ENCODE data around the gene AGRP. TPM values are rescaled to one million over a fixed set of nuclear protein-coding genes. Genes with fewer than 3 reads are reported as not detected.

Gene AGRP
- total and polyA plus RNA-seq, 2 donors from 2014 or later: 2.7 TPM; not detected in 1

DNA sequence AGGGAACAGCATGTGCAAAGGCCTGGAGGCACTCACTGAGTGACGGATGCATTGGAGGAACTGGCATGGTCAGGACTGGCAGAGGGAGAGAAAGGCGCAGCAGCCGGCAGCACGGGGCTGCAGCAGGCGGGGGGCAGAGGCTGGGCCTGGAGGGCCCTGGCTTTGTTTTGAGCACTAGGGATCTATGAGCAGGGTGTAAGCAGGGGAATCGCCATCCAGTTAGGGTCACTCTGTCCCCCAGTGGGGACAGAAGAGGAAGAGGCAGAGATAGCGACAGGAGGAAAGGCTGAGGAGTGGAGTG is 38.3 kb downstream of the AGRP start:
- no peak overlapping the region for H3K9ac ChIP-seq (ENCODE audit: low read length in 3 of 3)
- TF ChIP-seq, protein P1, sequence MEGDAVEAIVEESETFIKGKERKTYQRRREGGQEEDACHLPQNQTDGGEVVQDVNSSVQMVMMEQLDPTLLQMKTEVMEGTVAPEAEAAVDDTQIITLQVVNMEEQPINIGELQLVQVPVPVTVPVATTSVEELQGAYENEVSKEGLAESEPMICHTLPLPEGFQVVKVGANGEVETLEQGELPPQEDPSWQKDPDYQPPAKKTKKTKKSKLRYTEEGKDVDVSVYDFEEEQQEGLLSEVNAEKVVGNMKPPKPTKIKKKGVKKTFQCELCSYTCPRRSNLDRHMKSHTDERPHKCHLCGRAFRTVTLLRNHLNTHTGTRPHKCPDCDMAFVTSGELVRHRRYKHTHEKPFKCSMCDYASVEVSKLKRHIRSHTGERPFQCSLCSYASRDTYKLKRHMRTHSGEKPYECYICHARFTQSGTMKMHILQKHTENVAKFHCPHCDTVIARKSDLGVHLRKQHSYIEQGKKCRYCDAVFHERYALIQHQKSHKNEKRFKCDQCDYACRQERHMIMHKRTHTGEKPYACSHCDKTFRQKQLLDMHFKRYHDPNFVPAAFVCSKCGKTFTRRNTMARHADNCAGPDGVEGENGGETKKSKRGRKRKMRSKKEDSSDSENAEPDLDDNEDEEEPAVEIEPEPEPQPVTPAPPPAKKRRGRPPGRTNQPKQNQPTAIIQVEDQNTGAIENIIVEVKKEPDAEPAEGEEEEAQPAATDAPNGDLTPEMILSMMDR (IDR thresholded peaks at IDR 0.05; ENCODE audit: borderline replicate concordance, extremely low read depth, insufficient read depth): no peak
- FAIRE-seq (no peak), DNase-seq (no peak)
- H3K4me3 ChIP-seq (ENCODE audit: low read length in 3 of 3): no peak overlapping the region
- peak overlapping the region; percentile 62 to 94 for H3K27ac ChIP-seq (ENCODE audit: low read depth in 2 of 2, low read length in 2 of 2)
- intact Hi-C loops (cut with DNase I): no loop called here
- H3K9me3 ChIP-seq (ENCODE audit: control insufficient read depth in 2 of 3, insufficient read depth in 1 of 3, low read length in 3 of 3): no peaks in the 10 kb centered on the region
- no peaks in the 10 kb centered on the region for H3K27me3 ChIP-seq (ENCODE audit: control insufficient read depth, insufficient read depth, low read length)
- no peaks in the 10 kb centered on the region for H3K36me3 ChIP-seq (ENCODE audit: control insufficient read depth in 2 of 3, insufficient read depth in 3 of 3, low read length in 3 of 3)
- peaks cover 3 to 88% (median 86%) of the 10 kb centered on the region in 3 donors for H3K4me1 ChIP-seq (ENCODE audit: control insufficient read depth in 2 of 3, insufficient read depth in 2 of 3, low read depth in 1 of 3, low read length in 3 of 3)

DNA sequence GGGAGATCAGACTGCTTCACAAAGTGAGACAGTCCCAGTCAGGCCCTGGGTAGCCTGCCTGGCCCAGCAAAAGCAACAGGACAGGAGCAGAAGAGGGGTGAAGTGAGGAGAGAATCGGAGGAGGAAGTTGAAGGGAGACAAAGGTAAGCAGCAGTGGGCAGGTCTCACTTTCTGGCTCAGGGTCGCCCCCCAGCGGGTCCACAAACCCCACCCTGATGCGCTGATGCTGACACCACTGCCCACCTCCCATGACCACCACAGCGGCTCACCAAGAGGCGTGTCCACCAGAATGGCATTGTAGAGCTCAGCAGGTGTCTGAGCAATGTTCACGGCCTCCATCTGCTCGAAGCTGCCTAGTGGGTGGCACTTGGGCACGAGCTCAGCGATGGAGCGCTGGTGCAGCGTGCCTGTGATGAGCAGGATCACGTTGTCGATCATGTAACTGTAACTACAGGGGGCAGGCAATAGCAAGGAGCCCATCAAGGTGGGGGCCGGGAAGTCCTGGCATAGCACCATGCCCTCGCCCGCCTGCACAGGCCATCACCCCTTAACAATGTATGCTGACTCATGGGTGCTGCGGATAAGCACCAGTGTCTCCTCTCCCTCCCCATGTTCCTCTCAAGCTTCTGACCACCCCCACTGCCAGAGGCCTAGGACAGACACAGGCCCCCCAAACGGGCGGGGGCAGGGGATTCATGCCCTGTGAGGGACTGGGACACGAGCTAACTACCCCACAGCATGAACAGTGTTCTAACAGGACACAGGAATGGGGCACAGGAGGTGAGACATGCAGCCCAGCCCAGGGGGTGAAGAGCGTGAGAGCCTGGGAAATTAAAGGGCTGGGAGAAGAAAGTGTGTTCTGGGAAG is 38.9 kb downstream of the AGRP start:
- peak overlapping the region; percentile 92 to 94 for H3K27ac ChIP-seq (ENCODE audit: low read depth in 2 of 2, low read length in 2 of 2)
- peaks cover 3 to 84% (median 80%) of the 10 kb centered on the region in 3 donors for H3K4me1 ChIP-seq (ENCODE audit: control insufficient read depth in 2 of 3, insufficient read depth in 2 of 3, low read depth in 1 of 3, low read length in 3 of 3)
- H3K36me3 ChIP-seq (ENCODE audit: control insufficient read depth in 2 of 3, insufficient read depth in 3 of 3, low read length in 3 of 3): no peaks in the 10 kb centered on the region
- intact Hi-C loops (cut with DNase I): no loop called here
- no peak overlapping the region for H3K4me3 ChIP-seq (ENCODE audit: low read length in 3 of 3)
- H3K9ac ChIP-seq (ENCODE audit: low read length in 3 of 3): peak overlapping the region in 1 of 3 donors; percentile 52
- TF ChIP-seq, protein P1 (IDR thresholded peaks at IDR 0.05; ENCODE audit: borderline replicate concordance, extremely low read depth, insufficient read depth): no peak
- H3K9me3 ChIP-seq (ENCODE audit: control insufficient read depth in 2 of 3, insufficient read depth in 1 of 3, low read length in 3 of 3): no peaks in the 10 kb centered on the region
- DNase-seq (no peak), FAIRE-seq (no peak)
- H3K27me3 ChIP-seq (ENCODE audit: control insufficient read depth, insufficient read depth, low read length): no peaks in the 10 kb centered on the region

DNA sequence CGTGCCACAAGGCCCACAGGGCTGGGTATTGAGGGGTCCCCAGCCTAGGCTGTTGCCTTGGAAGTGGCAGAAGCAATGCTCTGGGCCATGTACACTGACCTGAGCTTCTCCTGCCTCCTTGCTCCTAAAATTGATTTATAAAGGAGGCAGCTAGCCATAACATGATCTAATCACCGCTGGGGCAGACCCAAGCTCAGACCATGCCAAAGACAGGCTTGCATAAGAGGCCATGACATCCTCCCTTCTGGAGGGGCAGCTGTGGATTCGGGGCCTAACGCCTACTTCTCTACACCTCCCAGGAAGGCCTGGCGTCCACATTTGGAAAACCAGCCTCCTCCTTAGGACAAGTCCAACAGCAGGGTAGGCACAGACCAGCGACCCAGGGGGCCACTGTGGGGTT is 40.1 kb downstream of the AGRP start:
- Histone ChIP-seq H3K36me3 (ENCODE audit: control insufficient read depth in 2 of 3, insufficient read depth in 3 of 3, low read length in 3 of 3) (peaks cover 3 to 7% (median 4%) of the 10 kb centered on the region in 3 donors), H3K9ac (ENCODE audit: low read length in 3 of 3) (peak overlapping the region in 2 of 3 donors; percentile 11 to 52), H3K4me1 (ENCODE audit: control insufficient read depth in 2 of 3, insufficient read depth in 2 of 3, low read depth in 1 of 3, low read length in 3 of 3) (peaks cover 3 to 78% (median 70%) of the 10 kb centered on the region in 3 donors), H3K9me3 (ENCODE audit: control insufficient read depth in 2 of 3, insufficient read depth in 1 of 3, low read length in 3 of 3) (no peaks in the 10 kb centered on the region), H3K27ac (ENCODE audit: low read depth in 2 of 2, low read length in 2 of 2) (peak overlapping the region; percentile 92 to 94), H3K27me3 (ENCODE audit: control insufficient read depth, insufficient read depth, low read length) (no peaks in the 10 kb centered on the region), H3K4me3 (ENCODE audit: low read length in 3 of 3) (no peak overlapping the region)
- FAIRE-seq (no peak), DNase-seq (no peak)
- TF ChIP-seq, protein P1 (IDR thresholded peaks at IDR 0.05; ENCODE audit: borderline replicate concordance, extremely low read depth, insufficient read depth): no peak
- intact Hi-C loops (cut with DNase I): no loop called here
